Measurements from ENCODE around the gene GNS. TPM values are rescaled to one million over a fixed set of nuclear protein-coding genes. Genes with fewer than 3 reads are reported as not detected.

Gene GNS
- total and polyA plus RNA-seq, 10 of the 15 experiments (the other 5 are each of a cell fraction or from before 2014, with no cell fraction given): 4.1 to 33.8 (median 19.1) TPM

- H3K27ac ChIP-seq (ENCODE audit: control insufficient read depth, insufficient read depth): no peak overlapping the region
- no peak for FAIRE-seq
- peaks cover 10 to 17% of the 10 kb centered on the region in 2 experiments; a peak in 3 of 4 replicates for H3K36me3 ChIP-seq (ENCODE audit: control insufficient read depth in 2 of 2, insufficient read depth in 2 of 2, low read length in 1 of 2)
- ChIA-PET SMC1A (ENCODE audit: uncharacterized antibody, unreplicated experiment) (interaction anchor here (0.6 to 8.5 kb wide), 9 partner anchors 16 to 488 kb away, joined by 3 to 139 read pairs (median 4); no protein-coding TSS in a partner anchor), CTCF (interaction anchor here (0.6 to 5.8 kb wide), 9 partner anchors 12 to 149 kb away, joined by 3 to 175 read pairs (median 3); no protein-coding TSS in a partner anchor), RAD21 (ENCODE audit: unreplicated experiment) (interaction anchor here (0.6 to 5.4 kb wide), 4 partner anchors 68 to 145 kb away, joined by 3 to 103 read pairs (median 8); no protein-coding TSS in a partner anchor), POLR2A (no interaction called here)
- TF ChIP-seq BMI1 (IDR thresholded peaks at IDR 0.05; ENCODE audit: borderline replicate concordance): no peak
- TF ChIP-seq GATAD2B (conservative IDR thresholded peaks at IDR 0.05; ENCODE audit: low read depth): no peak
- no peak for TF ChIP-seq RB1 (IDR thresholded peaks at IDR 0.05; ENCODE audit: borderline replicate concordance)
- no peak for TF ChIP-seq BACH1 (IDR thresholded peaks at IDR 0.05; ENCODE audit: borderline replicate concordance)
- TF ChIP-seq RAD21 (IDR thresholded peaks at IDR 0.05; ENCODE audit: insufficient read depth, low read depth, low read length): no peak
- no peak for TF ChIP-seq ZNF592 (IDR thresholded peaks at IDR 0.05)
- no peak for TF ChIP-seq EP300 (IDR thresholded peaks at IDR 0.05; ENCODE audit: borderline replicate concordance in 1 of 2, control insufficient read depth in 1 of 2, low read depth in 2 of 2, low read length in 2 of 2)
- no peak for TF ChIP-seq CBFB (IDR thresholded peaks at IDR 0.05; ENCODE audit: low read depth)
- in situ Hi-C loops (cut with MboI) (no loop called here), intact Hi-C loops (cut with micrococcal nuclease; ENCODE audit: unreplicated experiment) (no loop called here)
- H3K79me2 ChIP-seq (ENCODE audit: control insufficient read depth, insufficient read depth, low read length): peaks cover 3% of the 10 kb centered on the region; the same call in 1 of the 2 replicates
- no peaks in the 10 kb centered on the region for H3K9me3 ChIP-seq (replicated peaks; ENCODE audit: control insufficient read depth, insufficient read depth, low read length)
- no peak overlapping the region for H2AFZ ChIP-seq (ENCODE audit: control insufficient read depth, low read depth, low read length)
- H3K4me1 ChIP-seq (ENCODE audit: control insufficient read depth, insufficient read depth, low read length): no peaks in the 10 kb centered on the region
- 85% methylated on average over 17 of the region's 18 CpGs for WGBS (ENCODE audit: insufficient coverage, insufficient replicate concordance, low lambda C conversion rate, missing lambda C conversion rate)
- no peak for DNase-seq (ENCODE audit: low read depth, low spot score)
- no peaks in the 10 kb centered on the region for H4K20me1 ChIP-seq (ENCODE audit: control insufficient read depth, insufficient read depth)
- no peak overlapping the region for H3K9ac ChIP-seq (ENCODE audit: control insufficient read depth, insufficient read depth, low read length)
- H3K4me3 ChIP-seq: no peak overlapping the region
- ATAC-seq: no peak
- H3K4me2 ChIP-seq (ENCODE audit: control insufficient read depth, insufficient read depth): no peak overlapping the region
- BruUV-seq (replicated peaks): no TSS peak
- H3K27me3 ChIP-seq (replicated peaks in 1 of 2; ENCODE audit: control insufficient read depth in 2 of 2, insufficient read depth in 2 of 2, low read length in 1 of 2): no peaks in the 10 kb centered on the region
Observed at GRCh38 chr12:64694130-64695040, 64.8 kb downstream of the GNS start.

All from GM12878 (cell line).